KMS-11 (cell line): ENCODE results near the gene PRRG1.
"Not testable (repeated sequence)": the region's sequence is repeated elsewhere in the genome, so short reads cannot be mapped to it uniquely, and the experiment has no call there.

Source experiments
- H2AFZ ChIP-seq: fragments of 200-600 bp; sonication (generic); 2 replicates; pipeline ENCODE4 v1.6.1; 2016; ENCODE audit warnings: antibody characterized with exemption, mixed run types, low read depth
- H3K27ac ChIP-seq: fragments of 200-600 bp; sonication (generic); 2 replicates; pipeline ENCODE4 v1.6.1; 2016; ENCODE audit warnings: mild to moderate bottlenecking, mixed run types
- H3K27me3 ChIP-seq: fragments of 200-600 bp; sonication (generic); 2 replicates; pipeline ENCODE4 v1.6.1; 2017; ENCODE audit warnings: mild to moderate bottlenecking, low read depth, mixed run types, moderate library complexity; ENCODE audit not compliant: insufficient read depth
- H3K36me3 ChIP-seq: fragments of 200-600 bp; sonication (generic); 2 replicates; pipeline ENCODE4 v1.6.1; 2017; ENCODE audit warnings: mild to moderate bottlenecking, mixed run types; ENCODE audit not compliant: insufficient read depth
- H3K4me1 ChIP-seq: fragments of 200-600 bp; sonication (generic); 2 replicates; pipeline ENCODE4 v1.6.1; 2016; ENCODE audit warnings: mild to moderate bottlenecking, low read depth, mixed run types; ENCODE audit not compliant: poor library complexity, severe bottlenecking
- H3K4me2 ChIP-seq: fragments of 200-600 bp; sonication (generic); 2 replicates; pipeline ENCODE4 v1.7.0; 2016; ENCODE audit warnings: mild to moderate bottlenecking, mixed run types
- H3K4me3 ChIP-seq: fragments of 200-600 bp; sonication (generic); IDR thresholded peaks from 2 replicates; pipeline ENCODE4 v1.6.1; 2017; ENCODE audit warnings: low read depth, low read length, mixed read lengths; ENCODE audit not compliant: insufficient read depth
- H3K79me2 ChIP-seq: fragments of 200-600 bp; sonication (generic); 2 replicates; pipeline ENCODE4 v1.6.1; 2016; ENCODE audit warnings: low read depth, mixed run types; ENCODE audit not compliant: insufficient read depth
- H3K9ac ChIP-seq: fragments of 200-600 bp; sonication (generic); 2 replicates; pipeline ENCODE4 v1.6.1; 2016; ENCODE audit warnings: mild to moderate bottlenecking, mixed run types
- H4K20me1 ChIP-seq: fragments of 200-600 bp; sonication (generic); 2 replicates; pipeline ENCODE4 v1.6.1; 2016; ENCODE audit warnings: mild to moderate bottlenecking, mixed run types; ENCODE audit not compliant: insufficient read depth
- CTCF ChIP-seq: fragments of 200-600 bp; sonication (generic); conservative IDR thresholded peaks from 2 replicates; pipeline ENCODE4 v1.6.1; 2017; ENCODE audit warnings: low read depth, mild to moderate bottlenecking, antibody characterized with exemption, low read length, moderate library complexity, mixed read lengths

Gene PRRG1

DNA sequence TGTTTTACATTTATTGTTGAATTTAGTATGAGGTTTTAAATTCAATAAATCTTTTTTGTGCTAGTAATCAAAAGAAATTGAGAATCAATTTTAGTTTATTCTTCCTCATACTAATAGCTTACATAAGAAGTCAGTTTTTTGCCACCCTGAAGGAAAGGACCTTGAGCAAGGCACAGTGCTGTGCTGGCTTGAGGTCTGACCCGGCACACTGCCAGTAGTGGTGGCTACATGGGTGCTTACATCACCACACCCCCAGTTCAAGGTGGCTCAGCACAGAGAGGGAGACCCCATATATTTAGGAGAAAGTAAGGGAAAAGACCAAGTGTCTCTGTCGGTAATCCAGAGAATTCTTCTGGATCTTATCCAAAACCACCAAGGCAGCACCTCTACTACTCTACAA, 136.3 kb downstream of the PRRG1 start:
- Histone ChIP-seq H3K36me3 (no peaks in the 10 kb centered on the region), H3K4me2 (no peak overlapping the region), H3K9ac (no peak overlapping the region), H3K27ac (no peak overlapping the region), H4K20me1 (no peaks in the 10 kb centered on the region), H3K4me1 (no peaks in the 10 kb centered on the region), H3K4me3 (no peak overlapping the region), H3K27me3 (no peaks in the 10 kb centered on the region), H2AFZ (no peak overlapping the region), H3K79me2 (no peaks in the 10 kb centered on the region)
- TF ChIP-seq CTCF = no peak

- Histone ChIP-seq H2AFZ (no peak overlapping the region), H3K4me3 (no peak overlapping the region), H3K4me1 (no peaks in the 10 kb centered on the region)
Observed at GRCh38 chrX:37487271-37487670, 138.1 kb downstream of the PRRG1 start.

GRCh38 chrX:37488323-37488722, 139.2 kb downstream of the PRRG1 start:
- Histone ChIP-seq H4K20me1 (no peaks in the 10 kb centered on the region), H3K79me2 (no peaks in the 10 kb centered on the region), H3K27me3 (no peaks in the 10 kb centered on the region), H3K4me3 (no peak overlapping the region), H3K4me2 (no peak overlapping the region), H3K4me1 (no peaks in the 10 kb centered on the region), H3K36me3 (no peaks in the 10 kb centered on the region), H3K9ac (no peak overlapping the region), H3K27ac (no peak overlapping the region), H2AFZ (no peak overlapping the region)
- TF ChIP-seq CTCF = no peak

More at GRCh38 chrX:37487271-37487670, 138.1 kb downstream of the PRRG1 start:
- no peak for TF ChIP-seq CTCF
- no peaks in the 10 kb centered on the region for H3K79me2 ChIP-seq
- H3K27me3 ChIP-seq = no peaks in the 10 kb centered on the region
- no peaks in the 10 kb centered on the region for H4K20me1 ChIP-seq
- H3K4me2 ChIP-seq = no peak overlapping the region
- H3K27ac ChIP-seq = no peak overlapping the region
- H3K9ac ChIP-seq = no peak overlapping the region
- H3K36me3 ChIP-seq = no peaks in the 10 kb centered on the region

- no peak for TF ChIP-seq CTCF
- no peak overlapping the region for H2AFZ ChIP-seq
Observed at GRCh38 chrX:37491686-37492085, 142.5 kb downstream of the PRRG1 start.

DNA sequence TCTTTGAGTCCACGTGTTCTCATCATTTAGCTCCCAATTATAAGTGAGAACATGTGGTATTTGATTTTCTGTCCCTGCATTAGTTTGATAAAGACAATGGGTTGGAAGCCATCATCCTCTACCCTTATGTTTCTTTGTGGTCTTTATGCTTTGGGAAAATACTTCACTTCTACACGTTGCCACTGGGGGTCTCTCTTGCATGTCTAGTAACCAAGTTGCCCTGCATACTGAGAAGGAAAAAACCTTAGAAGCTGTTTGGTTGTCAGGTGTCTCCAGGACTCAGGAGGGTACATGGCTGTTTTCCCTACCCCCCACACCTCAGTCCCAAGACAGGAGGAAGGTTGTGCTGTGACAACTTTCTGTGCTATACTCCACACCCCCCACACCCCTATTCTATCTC, 146.6 kb downstream of the PRRG1 start:
- not testable (repeated sequence) for H2AFZ ChIP-seq, H3K27ac ChIP-seq

More at GRCh38 chrX:37491686-37492085, 142.5 kb downstream of the PRRG1 start:
- H3K4me3 ChIP-seq = no peak overlapping the region
- H4K20me1 ChIP-seq = no peaks in the 10 kb centered on the region
- H3K27ac ChIP-seq = no peak overlapping the region
- H3K4me2 ChIP-seq = no peak overlapping the region
- H3K4me1 ChIP-seq = no peaks in the 10 kb centered on the region
- no peaks in the 10 kb centered on the region for H3K36me3 ChIP-seq
- no peak overlapping the region for H3K9ac ChIP-seq
- H3K79me2 ChIP-seq = no peaks in the 10 kb centered on the region
- no peaks in the 10 kb centered on the region for H3K27me3 ChIP-seq

GRCh38 chrX:37497126-37497525, 148.0 kb downstream of the PRRG1 start:
- not testable (repeated sequence) for H3K79me2 ChIP-seq, H3K4me2 ChIP-seq, H3K9ac ChIP-seq, H3K27me3 ChIP-seq, H3K36me3 ChIP-seq, H3K4me3 ChIP-seq, H4K20me1 ChIP-seq, H2AFZ ChIP-seq, H3K27ac ChIP-seq, H3K4me1 ChIP-seq

More for the DNA sequence above, 146.6 kb downstream of the PRRG1 start:
- not testable (repeated sequence) for H4K20me1 ChIP-seq, H3K9ac ChIP-seq, H3K36me3 ChIP-seq, H3K79me2 ChIP-seq, H3K4me2 ChIP-seq, H3K4me3 ChIP-seq, H3K4me1 ChIP-seq, H3K27me3 ChIP-seq

DNA sequence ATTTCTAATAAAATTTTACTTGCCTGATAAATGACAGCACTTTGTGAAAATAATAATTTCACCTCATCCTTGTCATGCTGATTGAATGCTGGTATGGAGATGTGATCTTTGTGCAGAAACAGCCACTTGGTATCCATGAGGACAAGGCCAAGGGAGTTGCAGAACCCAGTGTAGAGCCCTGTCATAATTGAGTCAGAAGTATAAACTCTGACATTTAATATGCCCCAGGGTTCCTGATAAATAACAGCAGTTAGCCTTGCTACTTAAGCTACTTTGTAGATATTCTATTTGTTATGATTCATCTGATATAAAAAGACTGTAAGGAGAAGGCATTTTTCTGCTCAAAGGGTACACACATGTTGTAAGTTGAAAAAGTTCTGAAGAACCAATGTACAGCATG, 149.2 kb downstream of the PRRG1 start:
- H3K27ac ChIP-seq, H3K4me1 ChIP-seq, H3K4me3 ChIP-seq, H3K9ac ChIP-seq, H2AFZ ChIP-seq, H4K20me1 ChIP-seq, H3K27me3 ChIP-seq, H3K4me2 ChIP-seq, H3K36me3 ChIP-seq, H3K79me2 ChIP-seq: not testable (repeated sequence)
